CD8-positive, alpha-beta memory T cell (primary cell): ENCODE results near the gene IGLL5. TPM values are rescaled to one million over a fixed set of nuclear protein-coding genes. Genes with fewer than 3 reads are reported as not detected.

Source experiments
- CTCF ChIA-PET: fragments of 350-600 bp; sonication (Branson Sonifier 250); formaldehyde crosslinking; loops from one replicate; lab custom pipeline; 2021; ENCODE audit warnings: antibody characterized with exemption; lab: Charles Lee
- POLR2A ChIA-PET: fragments of 350-600 bp; sonication (Branson Sonifier 250); formaldehyde crosslinking; loops from one replicate; lab custom pipeline; 2021; ENCODE audit warnings: antibody characterized with exemption; lab: Charles Lee
- DNase-seq, 5 donors: peaks; one replicate each; pipeline versions ENCODE4 v3.0.0 to v3.0.0-alpha.2; 2020 to 2022; ENCODE audit warnings: mixed read lengths in 1 of 5
- H3K27ac ChIP-seq: one replicate; pipeline ENCODE4 v1.7.0; 2013; ENCODE audit warnings: low read depth, mild to moderate bottlenecking, low read length, moderate library complexity
- H3K27me3 ChIP-seq: 2 replicates; pipeline ENCODE4 v1.7.0; 2013; ENCODE audit warnings: low read length, mild to moderate bottlenecking; ENCODE audit not compliant: insufficient read depth, poor library complexity, severe bottlenecking
- H3K36me3 ChIP-seq: 2 replicates; pipeline ENCODE4 v1.7.0; 2013; ENCODE audit warnings: mild to moderate bottlenecking, low read length, moderate library complexity; ENCODE audit not compliant: insufficient read depth
- H3K4me1 ChIP-seq: 2 replicates; pipeline ENCODE4 v1.7.0; 2013; ENCODE audit warnings: mild to moderate bottlenecking, low read length, moderate library complexity; ENCODE audit not compliant: insufficient read depth
- H3K4me3 ChIP-seq: 2 replicates; pipeline ENCODE4 v1.7.0; 2013; ENCODE audit warnings: mild to moderate bottlenecking, low read length
- H3K9me3 ChIP-seq: 2 replicates; pipeline ENCODE4 v1.7.0; 2013; ENCODE audit warnings: mild to moderate bottlenecking, low read length
- H3K27ac Mint-ChIP-seq, 8 donors: one replicate each; pipeline ENCODE4 v1.8.0; 2020 to 2021; ENCODE audit warnings: mixed read lengths in 8 of 8, mild to moderate bottlenecking in 6 of 8, inconsistent platforms in 3 of 8, moderate library complexity in 3 of 8
- H3K27me3 Mint-ChIP-seq, 2 donors: one replicate each; pipeline ENCODE4 v1.8.0; 2020 to 2021; ENCODE audit warnings: mixed read lengths in 2 of 2, mild to moderate bottlenecking in 1 of 2, moderate library complexity in 1 of 2
- H3K36me3 Mint-ChIP-seq, 3 donors: one replicate each; pipeline ENCODE4 v1.8.0; 2020 to 2021; ENCODE audit warnings: mixed read lengths in 3 of 3, inconsistent platforms in 1 of 3, mild to moderate bottlenecking in 1 of 3
- H3K4me1 Mint-ChIP-seq, 3 donors: one replicate each; pipeline ENCODE4 v1.8.0; 2020 to 2021; ENCODE audit warnings: mixed read lengths in 3 of 3, inconsistent platforms in 1 of 3, mild to moderate bottlenecking in 1 of 3
- H3K4me3 Mint-ChIP-seq, 7 donors: one replicate each; pipeline ENCODE4 v1.8.0; 2020 to 2021; ENCODE audit warnings: mixed read lengths in 7 of 7, mild to moderate bottlenecking in 6 of 7, moderate library complexity in 4 of 7, inconsistent platforms in 2 of 7
- H3K9me3 Mint-ChIP-seq, 5 donors: one replicate each; pipeline ENCODE4 v1.8.0; 2020 to 2022; ENCODE audit warnings: mixed read lengths in 5 of 5, mild to moderate bottlenecking in 3 of 5, moderate library complexity in 2 of 5, inconsistent platforms in 1 of 5
- polyA plus RNA-seq: library from polyadenylated mRNA; unstranded; fragments of 300-500 nt; fragmentation: Illumina TruSeq; gene quantifications from one replicate; pipeline ENCODE4 v1.2.3, GENCODE V29; 2021
- total RNA-seq, 2 experiments: library from RNA; stranded (reverse); gene quantifications; one replicate each; pipeline ENCODE4 v1.2.3, GENCODE V29; 2021

Gene IGLL5
- total RNA-seq: not detected
- not detected for polyA plus RNA-seq

DNA sequence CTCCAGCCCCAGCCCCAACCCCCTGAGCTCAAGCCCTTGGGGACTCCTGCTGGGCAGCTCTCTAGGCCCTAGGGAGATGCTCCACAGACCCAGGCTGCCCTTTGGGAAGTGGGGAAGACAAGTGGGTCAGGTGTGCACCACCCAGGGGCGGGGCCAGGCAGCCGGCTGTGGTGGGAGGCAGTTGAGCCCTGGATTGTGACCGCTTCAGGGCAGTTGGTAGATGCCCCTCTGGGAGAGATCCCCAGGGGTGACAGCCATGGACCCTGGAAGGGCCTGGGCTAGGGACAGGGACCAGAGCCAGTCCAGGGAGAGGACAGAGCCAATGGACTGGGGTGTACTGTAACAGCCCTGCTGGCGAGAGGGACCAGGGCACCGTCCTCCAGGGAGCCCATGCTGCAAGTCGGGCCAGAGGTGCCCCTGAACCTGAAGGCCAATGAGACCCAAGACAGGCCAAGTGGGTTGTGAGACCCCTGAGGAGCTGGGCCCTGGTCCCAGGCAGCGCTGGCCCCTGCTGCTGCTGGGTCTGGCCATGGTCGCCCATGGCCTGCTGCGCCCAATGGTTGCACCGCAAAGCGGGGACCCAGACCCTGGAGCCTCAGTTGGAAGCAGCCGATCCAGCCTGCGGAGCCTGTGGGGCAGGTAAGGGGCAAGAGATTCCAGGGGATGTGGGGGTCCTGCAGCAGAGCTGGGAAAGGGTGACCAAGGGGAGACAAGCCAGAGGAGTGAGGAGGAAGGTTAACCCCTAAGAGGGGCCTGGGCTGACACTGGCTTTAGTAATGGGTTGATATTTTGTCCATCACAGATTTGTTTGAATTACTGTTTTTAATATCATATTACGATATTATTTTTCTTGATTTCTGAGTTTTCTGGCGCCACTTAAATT, at the start of gene IGLL5:
Gene IGLL5, plus strand, starts transcription at position 196 of the 883 bp plus-strand sequence. Its CDS starts 238 bp downstream, at position 434.
- Mint-ChIP-seq H3K4me3 (no peak within 1 kb of the TSS), H3K27me3 (peaks cover 6 to 19% of the 10 kb centered on the region in 2 donors), H3K4me1 (peaks cover 7 to 10% (median 8%) of the 10 kb centered on the region in 3 donors), H3K27ac (peak within 1 kb of the TSS in 1 of 8 donors; percentile 8), H3K36me3 (no peaks in the 10 kb centered on the region), H3K9me3 (no peaks in the 10 kb centered on the region)
- Histone ChIP-seq H3K27me3 (peaks cover 6% of the 10 kb centered on the region), H3K27ac (no peak within 1 kb of the TSS), H3K9me3 (no peaks in the 10 kb centered on the region), H3K4me3 (no peak within 1 kb of the TSS), H3K36me3 (no peaks in the 10 kb centered on the region), H3K4me1 (no peaks in the 10 kb centered on the region)
- ChIA-PET CTCF (interaction anchor here (1.7 to 10.8 kb wide), 3 partner anchors 10 to 143 kb away, joined by 5 to 178 read pairs (median 7); no protein-coding TSS in a partner anchor), POLR2A (no interaction called here)
- DNase-seq: no peak

DNA sequence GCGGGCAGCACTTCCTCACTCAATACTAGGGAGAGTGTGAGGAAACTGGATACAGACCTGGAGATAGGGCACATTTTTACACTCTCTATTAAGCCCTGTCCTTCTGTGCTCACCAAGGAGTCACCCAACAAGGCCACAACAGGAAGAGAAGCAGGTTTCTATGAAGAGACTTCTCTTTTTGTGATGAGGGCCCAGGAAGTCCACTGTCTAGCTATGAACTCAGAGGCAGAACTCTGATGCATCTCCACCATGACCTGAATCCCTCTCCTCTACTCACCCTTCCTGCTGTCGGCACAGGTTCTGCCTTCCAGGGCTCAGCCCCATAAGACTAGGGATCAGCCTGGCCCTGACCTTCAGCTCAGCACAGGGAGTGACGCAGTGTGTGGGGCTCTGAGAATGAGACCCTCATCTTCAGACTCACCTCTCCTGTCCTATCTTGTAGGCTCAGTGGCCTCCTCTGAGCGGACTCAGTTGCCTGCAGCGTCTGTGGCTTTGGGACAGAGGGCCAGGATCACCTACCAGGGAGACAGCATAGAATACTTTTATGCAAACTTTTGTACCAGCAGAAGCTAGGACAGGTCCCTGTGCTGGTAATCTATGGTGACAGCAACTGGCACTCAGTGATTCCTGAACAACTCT, 49.3 kb upstream of the IGLL5 start:
- Histone ChIP-seq H3K27me3 (no peaks in the 10 kb centered on the region), H3K27ac (no peak overlapping the region), H3K4me3 (no peak overlapping the region), H3K4me1 (peaks cover 12% of the 10 kb centered on the region), H3K9me3 (no peaks in the 10 kb centered on the region), H3K36me3 (no peaks in the 10 kb centered on the region)
- POLR2A ChIA-PET: no interaction called here
- Mint-ChIP-seq H3K9me3 (peaks cover 2 to 12% (median 5%) of the 10 kb centered on the region in 5 donors), H3K27ac (peak overlapping the region in 6 of 8 donors; percentile 35 to 77 (median 62)), H3K36me3 (peaks cover 1 to 41% (median 2%) of the 10 kb centered on the region in 3 donors), H3K4me1 (peaks cover 30 to 49% (median 34%) of the 10 kb centered on the region in 3 donors), H3K27me3 (peaks cover 0 to 3% of the 10 kb centered on the region in 2 donors), H3K4me3 (peak overlapping the region in 2 of 7 donors; percentile 27 to 38)
- no peak for DNase-seq
- CTCF ChIA-PET: interaction anchor here (1.0 to 2.0 kb wide), 5 partner anchors 10 to 85 kb away, joined by 3 to 13 read pairs (median 6); no protein-coding TSS in a partner anchor

DNA sequence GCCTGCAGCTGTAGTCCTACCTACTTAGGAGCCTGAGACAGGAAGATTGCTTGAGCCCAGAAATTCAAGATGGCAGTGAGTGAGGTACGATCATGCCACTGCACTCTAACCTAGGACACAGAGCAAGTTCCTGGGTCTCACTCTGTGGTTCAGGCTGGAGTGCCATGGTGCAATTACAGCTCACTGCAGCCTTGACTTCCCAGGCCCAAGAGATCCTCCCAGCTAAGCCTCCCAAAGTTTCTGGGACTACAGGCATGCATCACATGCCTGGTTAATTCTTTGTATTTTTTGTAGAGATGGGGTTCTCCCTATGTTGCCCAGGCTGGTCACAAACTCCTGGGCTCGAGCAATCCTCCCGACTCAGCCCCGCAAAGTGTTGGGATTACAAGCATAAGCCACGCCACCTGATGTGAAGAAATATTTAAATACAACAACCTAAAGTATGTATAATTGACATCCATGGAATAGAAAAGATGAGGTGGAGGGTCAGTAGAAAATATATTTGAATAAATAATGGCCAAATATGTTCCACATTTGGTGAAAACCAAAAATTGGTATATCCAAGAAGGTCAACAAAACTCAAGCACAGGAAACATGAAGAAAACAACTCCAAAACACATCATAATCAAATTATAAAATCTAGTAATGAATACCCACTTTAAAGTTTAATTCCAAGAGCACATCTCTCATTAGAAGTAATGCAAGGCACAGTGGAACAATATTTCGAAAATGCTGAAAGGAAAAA, 47.9 kb upstream of the IGLL5 start:
- Histone ChIP-seq H3K4me3 (no peak overlapping the region), H3K9me3 (no peaks in the 10 kb centered on the region), H3K27me3 (no peaks in the 10 kb centered on the region), H3K36me3 (no peaks in the 10 kb centered on the region), H3K27ac (no peak overlapping the region), H3K4me1 (peaks cover 12% of the 10 kb centered on the region)
- DNase-seq: no peak
- H3K9me3 Mint-ChIP-seq: peaks cover 2 to 12% (median 5%) of the 10 kb centered on the region in 5 donors
- peaks cover 1 to 45% (median 2%) of the 10 kb centered on the region in 3 donors for H3K36me3 Mint-ChIP-seq
- ChIA-PET POLR2A (no interaction called here), CTCF (interaction anchor here (2.0 kb wide), 1 partner anchor 30 kb away, joined by 12 read pairs; no protein-coding TSS in a partner anchor)
- H3K27me3 Mint-ChIP-seq: peaks cover 0 to 3% of the 10 kb centered on the region in 2 donors
- peaks cover 35 to 51% (median 40%) of the 10 kb centered on the region in 3 donors for H3K4me1 Mint-ChIP-seq
- no peak overlapping the region for H3K27ac Mint-ChIP-seq
- no peak overlapping the region for H3K4me3 Mint-ChIP-seq

DNA sequence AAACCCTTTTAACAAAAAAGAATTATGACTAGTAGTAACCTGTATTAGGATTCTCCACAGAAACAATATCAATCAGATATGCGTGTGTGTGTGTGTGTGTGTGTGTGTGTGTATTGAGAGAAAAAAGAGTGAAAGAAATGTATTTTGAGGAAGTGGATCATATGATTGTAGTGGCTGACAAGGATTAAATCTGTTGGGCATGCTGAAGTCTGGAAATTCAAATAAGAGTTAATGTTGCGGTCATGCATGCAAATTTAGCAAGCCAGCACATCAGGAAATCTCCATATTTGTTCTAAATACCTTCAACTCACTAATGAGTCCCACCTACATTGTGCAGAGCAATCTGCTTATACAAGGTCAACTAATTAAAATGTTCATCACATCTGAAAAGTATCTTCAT, 46.8 kb upstream of the IGLL5 start:
- H3K27ac ChIP-seq: no peak overlapping the region
- Mint-ChIP-seq H3K9me3 (peaks cover 4 to 15% (median 5%) of the 10 kb centered on the region in 5 donors), H3K36me3 (peaks cover 1 to 50% (median 4%) of the 10 kb centered on the region in 3 donors), H3K27me3 (peaks cover 0 to 3% of the 10 kb centered on the region in 2 donors), H3K27ac (no peak overlapping the region), H3K4me3 (no peak overlapping the region), H3K4me1 (peaks cover 40 to 51% (median 46%) of the 10 kb centered on the region in 3 donors)
- ChIA-PET CTCF (no interaction called here), POLR2A (no interaction called here)
- H3K4me3 ChIP-seq: no peak overlapping the region
- no peaks in the 10 kb centered on the region for H3K36me3 ChIP-seq
- no peaks in the 10 kb centered on the region for H3K9me3 ChIP-seq
- H3K27me3 ChIP-seq: no peaks in the 10 kb centered on the region
- no peak for DNase-seq
- peaks cover 12% of the 10 kb centered on the region for H3K4me1 ChIP-seq

DNA sequence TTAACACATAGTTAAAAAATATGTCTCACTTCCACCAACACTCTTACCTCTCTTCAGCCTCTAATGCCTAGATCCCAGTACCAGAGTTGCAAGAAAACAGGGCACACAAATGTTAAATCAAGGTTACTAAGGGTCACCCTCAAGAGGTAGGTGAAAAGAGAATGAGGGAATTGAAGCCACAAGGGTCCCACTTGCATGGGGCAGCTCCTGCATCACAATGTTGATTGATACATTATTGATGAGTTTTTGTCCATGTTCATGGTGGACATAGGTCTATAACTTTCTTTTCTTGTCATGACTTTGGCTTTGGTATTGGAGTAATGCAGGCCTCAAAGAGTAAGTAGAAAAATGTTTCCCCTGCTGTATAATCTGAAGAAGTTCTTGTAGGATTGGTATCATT, 46.0 kb upstream of the IGLL5 start:
- no peak for DNase-seq
- ChIA-PET CTCF (interaction anchor here (1.1 to 2.2 kb wide), 4 partner anchors 14 to 88 kb away, joined by 3 to 6 read pairs (median 4); no protein-coding TSS in a partner anchor), POLR2A (no interaction called here)
- H3K4me1 ChIP-seq: peaks cover 12% of the 10 kb centered on the region
- H3K4me1 Mint-ChIP-seq: peaks cover 43 to 52% (median 47%) of the 10 kb centered on the region in 3 donors
- peaks cover 4 to 15% (median 5%) of the 10 kb centered on the region in 5 donors for H3K9me3 Mint-ChIP-seq
- no peak overlapping the region for H3K27ac ChIP-seq
- no peak overlapping the region for H3K4me3 ChIP-seq
- H3K36me3 Mint-ChIP-seq: peaks cover 1 to 48% (median 4%) of the 10 kb centered on the region in 3 donors
- H3K36me3 ChIP-seq: no peaks in the 10 kb centered on the region
- H3K27me3 Mint-ChIP-seq: peaks cover 0 to 3% of the 10 kb centered on the region in 2 donors
- H3K9me3 ChIP-seq: no peaks in the 10 kb centered on the region
- H3K27me3 ChIP-seq: no peaks in the 10 kb centered on the region
- no peak overlapping the region for H3K4me3 Mint-ChIP-seq
- H3K27ac Mint-ChIP-seq: no peak overlapping the region

DNA sequence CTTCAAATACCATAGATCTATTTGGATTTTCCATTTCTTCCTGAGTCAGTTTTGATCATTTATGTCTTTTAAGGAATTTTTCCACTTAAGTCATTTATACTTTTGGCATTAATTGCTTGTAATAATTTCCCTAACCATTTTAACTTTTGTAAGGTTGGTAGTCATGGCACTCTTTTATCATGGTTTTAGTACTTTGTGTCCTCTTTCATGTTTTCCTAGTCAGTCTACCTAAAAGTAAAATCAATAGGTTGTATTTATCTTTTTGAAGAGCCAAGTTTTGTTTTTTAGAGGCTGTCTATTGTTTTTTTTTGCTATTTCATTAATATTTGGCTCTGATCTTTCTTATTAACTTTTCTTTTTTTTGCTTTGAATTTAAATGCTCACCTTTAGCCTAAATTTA, 45.5 kb upstream of the IGLL5 start:
- CTCF ChIA-PET: interaction anchor here (0.9 to 2.2 kb wide), 5 partner anchors 14 to 89 kb away, joined by 3 to 6 read pairs (median 3); no protein-coding TSS in a partner anchor
- peaks cover 44 to 53% (median 48%) of the 10 kb centered on the region in 3 donors for H3K4me1 Mint-ChIP-seq
- peaks cover 1 to 44% (median 4%) of the 10 kb centered on the region in 3 donors for H3K36me3 Mint-ChIP-seq

DNA sequence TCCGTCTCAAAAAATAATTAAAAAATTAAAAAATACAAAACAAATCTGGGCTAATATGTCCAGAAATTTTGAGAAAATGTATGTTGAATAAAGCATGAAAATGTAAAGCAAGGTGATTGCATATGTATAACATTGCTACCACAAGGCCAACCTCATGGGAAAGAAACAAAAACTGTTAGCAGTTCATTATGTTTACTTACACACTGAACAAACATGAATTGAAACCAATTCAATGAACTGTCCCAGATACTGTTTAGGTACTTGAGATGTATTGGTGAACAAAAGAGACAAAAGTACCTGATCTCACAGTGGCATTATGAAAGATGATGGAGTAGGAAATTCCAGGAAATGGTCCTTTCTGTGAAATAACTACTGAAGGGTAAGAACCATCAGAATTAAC, 43.8 kb upstream of the IGLL5 start:
- no peak overlapping the region for H3K4me3 ChIP-seq
- DNase-seq: no peak
- Mint-ChIP-seq H3K27ac (no peak overlapping the region), H3K4me3 (peak overlapping the region in 1 of 7 donors; percentile 5), H3K9me3 (peaks cover 4 to 15% (median 5%) of the 10 kb centered on the region in 5 donors), H3K27me3 (no peaks in the 10 kb centered on the region), H3K4me1 (peaks cover 50 to 59% (median 51%) of the 10 kb centered on the region in 3 donors), H3K36me3 (peaks cover 1 to 40% (median 2%) of the 10 kb centered on the region in 3 donors)
- peaks cover 10% of the 10 kb centered on the region for H3K4me1 ChIP-seq
- no peaks in the 10 kb centered on the region for H3K36me3 ChIP-seq
- H3K27ac ChIP-seq: no peak overlapping the region
- no peaks in the 10 kb centered on the region for H3K27me3 ChIP-seq
- POLR2A ChIA-PET: no interaction called here
- H3K9me3 ChIP-seq: no peaks in the 10 kb centered on the region
- CTCF ChIA-PET: no interaction called here

More for the DNA sequence above, 45.5 kb upstream of the IGLL5 start:
- Histone ChIP-seq H3K9me3 (no peaks in the 10 kb centered on the region), H3K27ac (no peak overlapping the region), H3K27me3 (no peaks in the 10 kb centered on the region), H3K4me1 (peaks cover 12% of the 10 kb centered on the region), H3K4me3 (no peak overlapping the region), H3K36me3 (no peaks in the 10 kb centered on the region)
- Mint-ChIP-seq H3K27me3 (no peaks in the 10 kb centered on the region), H3K27ac (no peak overlapping the region), H3K4me3 (no peak overlapping the region), H3K9me3 (peaks cover 4 to 15% (median 5%) of the 10 kb centered on the region in 5 donors)
- POLR2A ChIA-PET: no interaction called here
- no peak for DNase-seq
